ENCODE data around the gene ABCB8.

ABCB8 gene

GRCh38 chr7:151079199-151079910, 51.1 kb downstream of the ABCB8 start:
- H3K27ac ChIP-seq (ENCODE audit: low read depth in 2 of 2, low read length in 2 of 2) = peak overlapping the region in 1 of 2 donors; percentile 90
- peaks cover 40 to 47% of the 10 kb centered on the region in 2 donors for H3K4me1 ChIP-seq (ENCODE audit: control insufficient read depth in 2 of 2, insufficient read depth in 2 of 2, low read length in 2 of 2)
- no peaks in the 10 kb centered on the region for H3K27me3 ChIP-seq (ENCODE audit: control insufficient read depth in 2 of 2, insufficient read depth in 2 of 2, low read length in 2 of 2)
- peaks cover 14 to 17% of the 10 kb centered on the region in 2 donors for H3K36me3 ChIP-seq (ENCODE audit: control insufficient read depth in 2 of 2, insufficient read depth in 2 of 2, low read length in 2 of 2)
- peak overlapping the region; percentile 83 to 91 for H3K4me3 ChIP-seq (ENCODE audit: low read length in 2 of 2)
- H3K9me3 ChIP-seq (ENCODE audit: control insufficient read depth in 2 of 2, low read length in 2 of 2) = no peaks in the 10 kb centered on the region
- peak overlapping the region; percentile 89 to 91 for H3K9ac ChIP-seq (ENCODE audit: low read depth in 1 of 2, low read length in 2 of 2)

GRCh38 chr7:151080067-151080521, 51.8 kb downstream of the ABCB8 start:
- peak overlapping the region; percentile 89 to 91 for H3K9ac ChIP-seq (ENCODE audit: low read depth in 1 of 2, low read length in 2 of 2)
- peak overlapping the region; percentile 90 to 94 for H3K27ac ChIP-seq (ENCODE audit: low read depth in 2 of 2, low read length in 2 of 2)
- H3K27me3 ChIP-seq (ENCODE audit: control insufficient read depth in 2 of 2, insufficient read depth in 2 of 2, low read length in 2 of 2) = no peaks in the 10 kb centered on the region
- H3K4me3 ChIP-seq (ENCODE audit: low read length in 2 of 2) = peak overlapping the region; percentile 83 to 91
- H3K4me1 ChIP-seq (ENCODE audit: control insufficient read depth in 2 of 2, insufficient read depth in 2 of 2, low read length in 2 of 2) = peaks cover 40 to 47% of the 10 kb centered on the region in 2 donors
- H3K36me3 ChIP-seq (ENCODE audit: control insufficient read depth in 2 of 2, insufficient read depth in 2 of 2, low read length in 2 of 2) = peaks cover 9% of the 10 kb centered on the region in 2 donors
- no peaks in the 10 kb centered on the region for H3K9me3 ChIP-seq (ENCODE audit: control insufficient read depth in 2 of 2, low read length in 2 of 2)

GRCh38 chr7:151080522-151081169, 52.4 kb downstream of the ABCB8 start, which contains the start of gene FASTK:
FASTK (minus strand) TSS chr7:151080809; CDS start chr7:151080766, 43 bp downstream.
- H3K27ac ChIP-seq (ENCODE audit: low read depth in 2 of 2, low read length in 2 of 2) = peak within 1 kb of the TSS; percentile 90 to 94
- H3K36me3 ChIP-seq (ENCODE audit: control insufficient read depth in 2 of 2, insufficient read depth in 2 of 2, low read length in 2 of 2) = peaks cover 5 to 6% of the 10 kb centered on the region in 2 donors
- no peaks in the 10 kb centered on the region for H3K9me3 ChIP-seq (ENCODE audit: control insufficient read depth in 2 of 2, low read length in 2 of 2)
- no peaks in the 10 kb centered on the region for H3K27me3 ChIP-seq (ENCODE audit: control insufficient read depth in 2 of 2, insufficient read depth in 2 of 2, low read length in 2 of 2)
- peak within 1 kb of the TSS; percentile 83 to 91 for H3K4me3 ChIP-seq (ENCODE audit: low read length in 2 of 2)
- H3K4me1 ChIP-seq (ENCODE audit: control insufficient read depth in 2 of 2, insufficient read depth in 2 of 2, low read length in 2 of 2) = peaks cover 44 to 48% of the 10 kb centered on the region in 2 donors
- H3K9ac ChIP-seq (ENCODE audit: low read depth in 1 of 2, low read length in 2 of 2) = peak within 1 kb of the TSS; percentile 89 to 91

GRCh38 chr7:151081170-151082101, 53.2 kb downstream of the ABCB8 start:
- Histone ChIP-seq H3K27ac (ENCODE audit: low read depth in 2 of 2, low read length in 2 of 2) (peak overlapping the region; percentile 90 to 94), H3K4me1 (ENCODE audit: control insufficient read depth in 2 of 2, insufficient read depth in 2 of 2, low read length in 2 of 2) (peaks cover 48 to 51% of the 10 kb centered on the region in 2 donors), H3K36me3 (ENCODE audit: control insufficient read depth in 2 of 2, insufficient read depth in 2 of 2, low read length in 2 of 2) (peaks cover 0 to 1% of the 10 kb centered on the region in 2 donors), H3K4me3 (ENCODE audit: low read length in 2 of 2) (peak overlapping the region; percentile 83 to 91), H3K27me3 (ENCODE audit: control insufficient read depth in 2 of 2, insufficient read depth in 2 of 2, low read length in 2 of 2) (no peaks in the 10 kb centered on the region), H3K9me3 (ENCODE audit: control insufficient read depth in 2 of 2, low read length in 2 of 2) (no peaks in the 10 kb centered on the region), H3K9ac (ENCODE audit: low read depth in 1 of 2, low read length in 2 of 2) (peak overlapping the region; percentile 61 to 89)

GRCh38 chr7:151082141-151083070, 54.2 kb downstream of the ABCB8 start:
- Histone ChIP-seq H3K36me3 (ENCODE audit: control insufficient read depth in 2 of 2, insufficient read depth in 2 of 2, low read length in 2 of 2) (no peaks in the 10 kb centered on the region), H3K9ac (ENCODE audit: low read depth in 1 of 2, low read length in 2 of 2) (peak overlapping the region; percentile 75 to 89), H3K9me3 (ENCODE audit: control insufficient read depth in 2 of 2, low read length in 2 of 2) (no peaks in the 10 kb centered on the region), H3K4me3 (ENCODE audit: low read length in 2 of 2) (peak overlapping the region; percentile 83 to 91), H3K27me3 (ENCODE audit: control insufficient read depth in 2 of 2, insufficient read depth in 2 of 2, low read length in 2 of 2) (no peaks in the 10 kb centered on the region), H3K27ac (ENCODE audit: low read depth in 2 of 2, low read length in 2 of 2) (peak overlapping the region; percentile 90 to 94), H3K4me1 (ENCODE audit: control insufficient read depth in 2 of 2, insufficient read depth in 2 of 2, low read length in 2 of 2) (peaks cover 51 to 52% of the 10 kb centered on the region in 2 donors)

GRCh38 chr7:151083071-151083823, 55.0 kb downstream of the ABCB8 start, which contains the start of gene TMUB1:
TMUB1 (minus strand) TSS chr7:151083493; CDS start chr7:151082563, 930 bp downstream.
- peaks cover 53 to 56% of the 10 kb centered on the region in 2 donors for H3K4me1 ChIP-seq (ENCODE audit: control insufficient read depth in 2 of 2, insufficient read depth in 2 of 2, low read length in 2 of 2)
- H3K9me3 ChIP-seq (ENCODE audit: control insufficient read depth in 2 of 2, low read length in 2 of 2) = no peaks in the 10 kb centered on the region
- H3K9ac ChIP-seq (ENCODE audit: low read depth in 1 of 2, low read length in 2 of 2) = peak within 1 kb of the TSS; percentile 75 to 89
- peak within 1 kb of the TSS; percentile 83 to 91 for H3K4me3 ChIP-seq (ENCODE audit: low read length in 2 of 2)
- H3K36me3 ChIP-seq (ENCODE audit: control insufficient read depth in 2 of 2, insufficient read depth in 2 of 2, low read length in 2 of 2) = no peaks in the 10 kb centered on the region
- H3K27ac ChIP-seq (ENCODE audit: low read depth in 2 of 2, low read length in 2 of 2) = peak within 1 kb of the TSS; percentile 90 to 94
- no peaks in the 10 kb centered on the region for H3K27me3 ChIP-seq (ENCODE audit: control insufficient read depth in 2 of 2, insufficient read depth in 2 of 2, low read length in 2 of 2)

GRCh38 chr7:151083824-151084160, 55.5 kb downstream of the ABCB8 start:
- Histone ChIP-seq H3K4me1 (ENCODE audit: control insufficient read depth in 2 of 2, insufficient read depth in 2 of 2, low read length in 2 of 2) (peaks cover 54 to 57% of the 10 kb centered on the region in 2 donors), H3K27ac (ENCODE audit: low read depth in 2 of 2, low read length in 2 of 2) (peak overlapping the region in 1 of 2 donors; percentile 90), H3K4me3 (ENCODE audit: low read length in 2 of 2) (peak overlapping the region; percentile 83 to 91), H3K36me3 (ENCODE audit: control insufficient read depth in 2 of 2, insufficient read depth in 2 of 2, low read length in 2 of 2) (no peaks in the 10 kb centered on the region), H3K9me3 (ENCODE audit: control insufficient read depth in 2 of 2, low read length in 2 of 2) (no peaks in the 10 kb centered on the region), H3K9ac (ENCODE audit: low read depth in 1 of 2, low read length in 2 of 2) (no peak overlapping the region), H3K27me3 (ENCODE audit: control insufficient read depth in 2 of 2, insufficient read depth in 2 of 2, low read length in 2 of 2) (no peaks in the 10 kb centered on the region)

DNA sequence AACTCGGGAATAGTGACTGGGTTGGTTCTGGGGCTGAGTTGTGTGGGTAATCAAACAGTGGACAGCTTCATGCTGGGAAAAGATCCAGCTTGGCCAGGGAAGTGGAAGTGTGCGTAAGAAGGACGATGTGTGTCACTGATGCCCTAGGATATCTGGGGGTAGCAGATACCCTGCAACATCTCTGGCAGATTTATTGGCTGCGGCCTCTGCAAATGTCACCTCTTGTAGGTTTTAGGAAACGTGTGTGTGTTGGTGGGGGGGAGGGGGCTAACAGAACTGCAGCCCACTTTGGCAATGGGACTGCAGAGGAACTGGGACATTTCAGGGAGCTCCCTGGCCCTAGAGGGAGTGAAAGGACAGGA, 57.1 kb downstream of the ABCB8 start:
- Histone ChIP-seq H3K9me3 (ENCODE audit: control insufficient read depth in 2 of 2, low read length in 2 of 2) (no peaks in the 10 kb centered on the region), H3K4me1 (ENCODE audit: control insufficient read depth in 2 of 2, insufficient read depth in 2 of 2, low read length in 2 of 2) (peaks cover 48 to 52% of the 10 kb centered on the region in 2 donors), H3K27me3 (ENCODE audit: control insufficient read depth in 2 of 2, insufficient read depth in 2 of 2, low read length in 2 of 2) (no peaks in the 10 kb centered on the region), H3K36me3 (ENCODE audit: control insufficient read depth in 2 of 2, insufficient read depth in 2 of 2, low read length in 2 of 2) (no peaks in the 10 kb centered on the region), H3K4me3 (ENCODE audit: low read length in 2 of 2) (peak overlapping the region in 1 of 2 donors; percentile 74), H3K9ac (ENCODE audit: low read depth in 1 of 2, low read length in 2 of 2) (peak overlapping the region in 1 of 2 donors; percentile 8), H3K27ac (ENCODE audit: low read depth in 2 of 2, low read length in 2 of 2) (peak overlapping the region in 1 of 2 donors; percentile 89)

Measured in mucosa of rectum (tissue), 2 donors.